ENCODE data around the gene SLC28A3. TPM values are rescaled to one million over a fixed set of nuclear protein-coding genes. Genes with fewer than 3 reads are reported as not detected.

Gene SLC28A3
- total RNA-seq, 4 donors from 2014 or later, result under 0.01 TPM; not detected in 2

- peaks cover 0 to 8% (median 0%) of the 10 kb centered on the region in 4 donors for H3K9me3 ChIP-seq
- intact Hi-C loops (cut with DNase I), result no loop called here
- no peaks in the 10 kb centered on the region for H3K27me3 ChIP-seq
- H3K27ac ChIP-seq (replicated peaks in 1 of 4), result no peak overlapping the region
- TF ChIP-seq CTCF (IDR thresholded peaks at IDR 0.05) (no peak), EP300 (IDR thresholded peaks at IDR 0.05) (no peak), POLR2AphosphoS5 (IDR thresholded peaks at IDR 0.05) (no peak), POLR2A (IDR thresholded peaks at IDR 0.05; ENCODE audit: low read depth) (no peak)
- H3K4me1 ChIP-seq, result no peaks in the 10 kb centered on the region
- DNase-seq (ENCODE audit: extremely low spot score), result no peak
- WGBS, result 100% methylated on average over 1 of the region's 1 CpG
- no peak overlapping the region for H3K4me3 ChIP-seq
- no peaks in the 10 kb centered on the region for H3K36me3 ChIP-seq
These were observed 17.7 kb downstream of the SLC28A3 start for GRCh38 chr9:84322828-84323227.

DNA sequence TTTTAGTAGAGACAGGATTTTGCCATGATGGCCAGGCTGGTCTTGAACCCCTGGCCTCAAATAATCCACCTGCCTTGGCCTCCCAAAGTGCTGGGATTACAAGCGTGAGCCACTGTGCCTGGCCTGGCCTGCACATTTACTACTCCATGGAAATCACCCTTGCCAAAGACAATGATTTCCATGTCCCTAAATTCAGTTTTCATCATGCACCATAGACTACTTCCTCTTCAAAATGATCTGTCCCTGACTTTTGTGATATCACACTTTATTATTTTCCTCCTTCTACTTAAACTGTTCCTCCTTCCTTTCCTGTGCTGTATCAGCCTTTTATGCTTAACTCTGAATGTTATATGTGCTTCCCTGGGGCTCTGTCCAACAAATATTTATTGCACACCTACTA is 20.3 kb downstream of the SLC28A3 start:
- intact Hi-C loops (cut with DNase I), result no loop called here
- WGBS, result 100% methylated on average over 1 of the region's 1 CpG
- no peak for DNase-seq (ENCODE audit: extremely low spot score)

GRCh38 chr9:84319632-84320031 is 20.9 kb downstream of the SLC28A3 start:
- peaks cover 0 to 6% (median 0%) of the 10 kb centered on the region in 4 donors for H3K4me1 ChIP-seq
- H3K27ac ChIP-seq (replicated peaks in 1 of 4), result no peak overlapping the region
- H3K27me3 ChIP-seq, result no peaks in the 10 kb centered on the region
- WGBS, result 92% methylated on average over 4 of the region's 4 CpGs
- H3K36me3 ChIP-seq, result no peaks in the 10 kb centered on the region
- TF ChIP-seq POLR2A (IDR thresholded peaks at IDR 0.05; ENCODE audit: low read depth), result no peak
- no peak for TF ChIP-seq EP300 (IDR thresholded peaks at IDR 0.05)
- TF ChIP-seq CTCF (IDR thresholded peaks at IDR 0.05), result no peak
- TF ChIP-seq POLR2AphosphoS5 (IDR thresholded peaks at IDR 0.05), result no peak
- no peak for DNase-seq (ENCODE audit: extremely low spot score)
- intact Hi-C loops (cut with DNase I), result loop anchor here (5.0 kb wide), 1 partner anchor 382 kb away; no protein-coding TSS in a partner anchor
- H3K9me3 ChIP-seq, result no peaks in the 10 kb centered on the region
- no peak overlapping the region for H3K4me3 ChIP-seq

More for the DNA sequence above, 20.3 kb downstream of the SLC28A3 start:
- Histone ChIP-seq H3K27ac (replicated peaks in 1 of 4) (no peak overlapping the region), H3K36me3 (no peaks in the 10 kb centered on the region), H3K27me3 (no peaks in the 10 kb centered on the region), H3K4me1 (peaks cover 0 to 3% (median 0%) of the 10 kb centered on the region in 4 donors), H3K9me3 (no peaks in the 10 kb centered on the region), H3K4me3 (no peak overlapping the region)
- TF ChIP-seq POLR2AphosphoS5 (IDR thresholded peaks at IDR 0.05), result no peak
- TF ChIP-seq CTCF (IDR thresholded peaks at IDR 0.05), result no peak
- TF ChIP-seq POLR2A (IDR thresholded peaks at IDR 0.05; ENCODE audit: low read depth), result no peak
- no peak for TF ChIP-seq EP300 (IDR thresholded peaks at IDR 0.05)

DNA sequence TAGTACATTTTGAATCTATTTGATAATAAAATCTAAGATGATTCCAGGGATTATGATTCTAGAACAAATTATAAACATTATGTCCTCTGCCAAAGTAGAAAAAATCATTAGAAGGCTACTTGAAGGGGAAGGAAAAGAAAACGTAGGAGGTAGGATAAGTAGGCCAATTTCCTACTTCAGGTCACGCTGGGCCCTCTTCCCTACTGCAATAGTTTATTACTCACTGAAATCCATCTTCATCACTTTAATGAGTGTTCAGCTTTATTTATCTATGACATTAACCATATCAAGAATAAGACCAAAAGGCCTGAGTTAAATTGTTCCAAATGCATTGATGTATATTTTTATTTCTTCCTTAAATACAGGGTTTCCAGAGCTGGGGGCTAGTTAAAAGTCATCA is 21.6 kb downstream of the SLC28A3 start:
- intact Hi-C loops (cut with DNase I), result loop anchor here (5.0 kb wide), 1 partner anchor 382 kb away; no protein-coding TSS in a partner anchor
- Histone ChIP-seq H3K27me3 (no peaks in the 10 kb centered on the region), H3K27ac (replicated peaks in 1 of 4) (no peak overlapping the region), H3K9me3 (no peaks in the 10 kb centered on the region), H3K36me3 (no peaks in the 10 kb centered on the region), H3K4me1 (peaks cover 0 to 6% (median 0%) of the 10 kb centered on the region in 4 donors), H3K4me3 (no peak overlapping the region)
- DNase-seq (ENCODE audit: extremely low spot score), result no peak
- TF ChIP-seq EP300 (IDR thresholded peaks at IDR 0.05) (no peak), POLR2A (IDR thresholded peaks at IDR 0.05; ENCODE audit: low read depth) (no peak), CTCF (IDR thresholded peaks at IDR 0.05) (no peak), POLR2AphosphoS5 (IDR thresholded peaks at IDR 0.05) (no peak)
- WGBS, result 63% methylated on average over 2 of the region's 2 CpGs

GRCh38 chr9:84317563-84317962 is 23.0 kb downstream of the SLC28A3 start:
- no peak for DNase-seq (ENCODE audit: extremely low spot score)
- TF ChIP-seq POLR2A (IDR thresholded peaks at IDR 0.05; ENCODE audit: low read depth) (no peak), CTCF (IDR thresholded peaks at IDR 0.05) (no peak), EP300 (IDR thresholded peaks at IDR 0.05) (no peak), POLR2AphosphoS5 (IDR thresholded peaks at IDR 0.05) (no peak)
- Histone ChIP-seq H3K36me3 (no peaks in the 10 kb centered on the region), H3K27me3 (no peaks in the 10 kb centered on the region), H3K9me3 (no peaks in the 10 kb centered on the region), H3K4me3 (no peak overlapping the region), H3K27ac (replicated peaks in 1 of 4) (no peak overlapping the region), H3K4me1 (peaks cover 0 to 6% (median 0%) of the 10 kb centered on the region in 4 donors)
- intact Hi-C loops (cut with DNase I), result loop anchor here (5.0 kb wide), 1 partner anchor 380 kb away; no protein-coding TSS in a partner anchor
- 86% methylated on average over 2 of the region's 2 CpGs for WGBS
